ENCODE results near the gene RALGDS. TPM values are rescaled to one million over a fixed set of nuclear protein-coding genes. Genes with fewer than 3 reads are reported as not detected.
"Not testable (repeated sequence)": the region's sequence is repeated elsewhere in the genome, so short reads cannot be mapped to it uniquely, and the experiment has no call there.

RALGDS gene
- polyA plus RNA-seq, 1 donor, result 56.8 TPM

DNA sequence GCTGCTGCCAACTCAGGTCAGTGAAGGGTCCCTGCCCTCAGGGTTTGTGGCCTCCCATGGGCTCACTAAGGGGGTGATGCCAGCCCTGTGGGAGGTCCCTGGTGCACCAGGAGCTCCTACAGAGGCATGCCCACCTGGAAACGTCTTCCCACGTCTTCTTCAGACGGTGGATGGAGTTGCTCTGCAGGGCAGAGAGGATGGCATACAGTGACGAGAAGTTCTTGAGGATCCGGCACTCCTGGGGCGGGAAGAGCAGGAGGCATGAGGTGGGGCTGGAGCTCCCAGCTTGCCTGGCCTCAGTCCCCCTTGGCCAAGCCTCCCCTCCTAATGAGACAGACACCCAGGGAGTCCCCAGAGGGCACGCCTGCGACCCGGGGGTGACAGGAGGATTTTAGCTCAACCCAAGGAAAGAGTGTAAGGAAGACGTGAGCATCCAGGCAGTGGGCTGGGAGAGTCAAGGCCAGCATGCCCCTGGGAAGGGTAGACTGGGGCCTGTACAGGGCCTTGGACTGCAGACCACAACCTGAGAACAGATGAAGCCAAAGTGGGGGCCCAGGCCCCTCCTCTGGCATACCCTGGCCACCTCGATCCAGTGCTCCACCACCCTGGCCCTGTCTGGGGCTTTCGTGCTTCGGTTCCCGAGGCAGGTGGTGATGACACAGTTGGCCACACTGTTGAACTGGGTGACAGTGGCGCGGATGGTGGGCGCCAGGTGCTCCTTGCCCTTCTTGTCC lies 14.4 kb downstream of the RALGDS start:
- no peak for DNase-seq

DNA sequence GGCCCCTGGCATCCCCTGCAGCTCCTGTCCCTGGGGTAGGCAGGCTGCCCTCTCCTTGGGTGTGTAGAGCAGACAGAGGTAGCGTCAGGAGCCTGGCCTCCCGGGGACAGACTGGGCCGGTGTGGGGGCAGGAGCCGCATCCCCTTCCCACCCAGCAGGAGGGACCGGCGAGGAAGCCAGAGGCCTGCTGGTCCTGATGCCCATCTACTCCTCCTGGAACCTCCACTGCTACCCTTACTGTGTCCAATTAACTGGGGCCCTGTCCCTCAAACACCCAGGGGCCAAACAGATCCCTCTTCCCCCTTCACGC lies 15.6 kb downstream of the RALGDS start:
- DNase-seq, result no peak

DNA sequence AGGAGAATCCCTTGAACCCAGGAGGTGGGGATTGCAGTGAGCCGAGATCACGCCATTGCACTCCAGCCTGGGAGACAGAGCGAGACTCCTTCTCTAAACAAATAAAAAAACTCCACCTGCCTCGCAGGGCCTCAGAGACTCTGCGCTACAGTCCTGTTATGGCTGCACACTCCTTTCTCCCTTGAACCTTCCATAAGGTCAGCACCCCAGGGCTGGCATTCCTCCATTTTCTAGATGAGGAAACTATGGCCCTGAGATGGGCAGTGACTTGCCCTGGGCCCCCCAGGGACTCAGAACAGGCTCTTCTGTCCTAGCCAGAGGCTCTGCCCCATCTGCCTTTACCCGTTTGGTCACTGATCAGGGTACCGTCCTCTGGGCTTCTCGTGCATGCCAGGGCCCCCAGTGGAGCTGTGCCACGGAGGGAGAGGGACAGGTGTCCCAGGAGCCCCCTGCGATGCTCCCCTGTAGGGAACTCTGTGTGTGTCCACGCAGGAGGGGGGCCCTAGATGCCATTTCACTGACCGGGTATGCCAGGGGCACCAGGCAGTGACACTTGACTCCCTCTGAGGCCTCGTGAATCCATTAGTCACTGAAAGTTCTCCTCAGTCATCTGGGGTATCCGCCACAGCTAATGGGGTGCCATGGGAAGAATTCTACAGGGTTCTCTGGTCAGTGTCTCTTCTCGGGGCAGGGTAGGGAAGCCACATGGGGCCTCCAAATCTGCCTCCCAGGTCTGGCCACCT lies 16.2 kb downstream of the RALGDS start:
- no peak for DNase-seq

DNA sequence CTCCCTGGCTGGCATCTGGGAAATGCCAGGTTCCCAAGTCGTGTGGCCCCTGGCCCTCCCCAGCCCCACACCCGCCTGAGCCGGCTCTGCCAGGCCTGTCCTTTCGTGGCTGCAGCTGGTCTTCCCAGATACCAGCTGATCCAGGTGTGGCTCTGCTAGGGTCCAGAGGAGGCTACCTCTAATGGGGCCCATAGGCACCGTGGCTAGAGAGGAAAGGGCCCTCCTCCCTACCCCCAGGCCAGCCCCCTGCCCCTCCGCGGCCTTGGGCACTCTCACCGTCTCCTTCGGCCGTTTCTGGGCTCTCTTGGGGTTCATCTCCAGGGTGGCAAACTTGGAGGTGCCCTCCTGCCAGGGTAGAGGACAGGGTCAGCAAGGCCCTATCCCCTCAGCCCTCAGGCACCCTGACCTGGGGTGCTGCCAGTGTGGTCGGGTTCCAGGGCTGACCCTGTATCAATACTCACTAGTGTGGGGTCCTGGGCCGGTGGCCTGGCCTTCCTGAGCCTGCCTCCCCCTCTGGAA lies 17.0 kb downstream of the RALGDS start:
- no peak for DNase-seq

DNA sequence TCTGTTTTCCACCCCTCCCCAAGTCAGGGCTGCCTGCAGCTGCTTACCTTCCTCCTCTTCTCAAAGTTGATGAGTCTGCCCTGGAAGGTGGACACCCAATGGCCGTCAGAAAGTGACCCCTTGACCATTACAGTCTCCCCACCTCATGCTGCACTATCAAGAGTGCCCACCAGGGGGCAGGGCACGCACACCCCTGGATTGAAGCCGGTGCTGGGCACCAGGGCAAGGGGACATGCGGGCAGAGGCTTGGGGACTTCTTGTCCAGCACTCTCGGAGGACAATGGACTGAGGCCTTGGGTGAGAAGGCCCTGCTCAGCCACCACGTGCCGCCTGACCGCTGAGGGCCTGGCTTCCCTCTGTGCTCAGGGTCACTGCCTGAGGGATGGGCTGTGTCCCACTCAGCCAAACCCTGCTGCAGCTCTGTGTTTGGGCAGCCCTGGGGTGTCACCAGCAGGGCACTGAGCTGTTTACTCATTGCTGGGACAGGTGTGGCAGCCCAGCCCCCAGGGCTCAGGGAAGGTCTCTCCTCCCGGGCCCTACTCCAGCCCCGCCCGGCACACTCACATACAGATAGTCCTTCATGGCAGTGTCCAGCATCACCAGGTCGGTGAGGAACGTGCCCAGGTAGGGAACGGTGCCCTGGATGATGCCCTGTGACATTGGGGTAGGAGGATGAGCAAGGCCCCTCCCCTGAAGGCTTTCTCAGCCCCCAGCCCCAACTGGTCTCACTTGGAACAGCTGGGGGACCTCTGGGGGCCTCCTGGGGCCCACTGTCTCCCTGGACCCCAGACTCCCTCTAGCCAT lies 17.7 kb downstream of the RALGDS start:
- DNase-seq, result no peak

DNA sequence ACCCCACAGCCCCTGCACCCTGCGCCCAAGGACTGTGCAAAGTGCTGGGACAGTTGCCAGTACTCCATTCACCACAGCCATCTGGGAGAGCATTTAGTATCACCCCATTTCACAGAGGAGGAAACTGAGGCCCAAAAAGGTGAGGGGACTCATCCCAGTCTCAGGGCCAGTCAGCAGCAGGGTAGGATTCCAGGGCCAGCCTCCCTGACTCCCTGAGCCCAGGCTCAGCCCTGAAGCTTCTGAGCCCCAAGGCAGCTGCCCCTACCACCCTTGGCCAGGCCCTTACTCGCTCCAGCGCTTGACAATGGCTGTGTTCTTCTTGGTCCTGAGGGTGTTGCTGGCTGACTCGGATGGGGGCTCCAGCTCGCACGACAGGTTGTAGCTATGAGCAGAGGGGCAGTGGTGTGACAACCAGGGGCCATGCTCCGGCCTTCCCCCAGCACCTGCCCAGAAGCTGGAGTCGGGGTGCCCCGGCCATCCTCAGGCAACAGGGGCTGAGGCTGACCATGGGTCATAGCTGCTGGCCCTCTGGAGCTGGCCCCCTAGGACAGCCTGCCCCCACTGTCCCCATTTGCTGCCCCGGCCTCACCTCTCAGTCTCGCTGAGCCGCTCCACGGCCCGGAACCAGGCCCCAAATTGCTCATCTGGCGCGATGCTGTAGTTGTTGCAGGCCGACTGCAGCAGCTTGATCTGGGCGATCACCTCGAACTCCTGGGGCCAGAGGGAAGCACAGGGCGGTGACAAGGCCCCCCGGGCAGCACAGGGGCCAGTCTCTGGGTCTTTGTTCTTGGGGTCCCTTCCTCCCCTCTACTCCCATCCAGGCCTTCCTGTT lies 18.6 kb downstream of the RALGDS start:
- DNase-seq, result no peak

DNA sequence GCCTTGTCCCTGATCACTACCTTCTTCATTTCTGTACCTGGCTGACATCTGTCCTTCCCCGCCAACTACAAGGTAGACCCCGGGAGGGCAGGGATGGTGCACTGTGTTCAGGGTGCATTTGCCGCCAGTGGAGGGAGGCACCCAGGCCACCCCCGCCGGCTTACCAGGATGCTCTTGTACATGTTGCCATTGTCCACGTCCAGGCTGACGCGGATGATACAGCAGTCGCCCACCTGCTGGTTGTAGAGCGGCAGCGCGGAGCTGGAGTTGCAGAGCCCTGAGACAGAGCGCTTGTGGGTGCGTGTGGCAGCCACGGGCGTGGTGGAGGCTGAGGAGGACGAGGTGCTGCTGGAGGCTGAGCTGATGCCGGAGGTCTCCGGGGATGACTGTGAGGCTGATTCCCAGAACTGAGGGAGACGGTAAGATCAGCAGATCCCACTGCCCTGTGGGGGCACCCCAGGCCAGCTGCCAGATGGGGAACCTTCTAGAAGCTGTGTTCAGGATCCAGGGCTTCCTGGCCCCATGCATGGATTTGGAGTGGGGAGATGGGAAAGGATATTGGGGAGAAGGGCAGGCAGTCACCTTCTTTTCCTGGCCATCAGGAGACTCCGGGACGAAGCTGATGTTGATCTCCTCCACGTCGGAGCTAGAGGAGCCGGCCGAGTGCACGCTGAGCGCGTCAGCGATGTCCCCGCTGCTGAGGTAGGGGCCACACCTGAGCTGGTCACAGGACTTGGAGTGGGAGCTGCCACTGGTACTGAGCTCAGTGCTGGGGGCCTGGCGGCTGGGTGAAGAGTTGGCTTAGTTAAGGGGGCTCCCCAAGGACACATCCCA lies 19.5 kb downstream of the RALGDS start:
- DNase-seq, result no peak

DNA sequence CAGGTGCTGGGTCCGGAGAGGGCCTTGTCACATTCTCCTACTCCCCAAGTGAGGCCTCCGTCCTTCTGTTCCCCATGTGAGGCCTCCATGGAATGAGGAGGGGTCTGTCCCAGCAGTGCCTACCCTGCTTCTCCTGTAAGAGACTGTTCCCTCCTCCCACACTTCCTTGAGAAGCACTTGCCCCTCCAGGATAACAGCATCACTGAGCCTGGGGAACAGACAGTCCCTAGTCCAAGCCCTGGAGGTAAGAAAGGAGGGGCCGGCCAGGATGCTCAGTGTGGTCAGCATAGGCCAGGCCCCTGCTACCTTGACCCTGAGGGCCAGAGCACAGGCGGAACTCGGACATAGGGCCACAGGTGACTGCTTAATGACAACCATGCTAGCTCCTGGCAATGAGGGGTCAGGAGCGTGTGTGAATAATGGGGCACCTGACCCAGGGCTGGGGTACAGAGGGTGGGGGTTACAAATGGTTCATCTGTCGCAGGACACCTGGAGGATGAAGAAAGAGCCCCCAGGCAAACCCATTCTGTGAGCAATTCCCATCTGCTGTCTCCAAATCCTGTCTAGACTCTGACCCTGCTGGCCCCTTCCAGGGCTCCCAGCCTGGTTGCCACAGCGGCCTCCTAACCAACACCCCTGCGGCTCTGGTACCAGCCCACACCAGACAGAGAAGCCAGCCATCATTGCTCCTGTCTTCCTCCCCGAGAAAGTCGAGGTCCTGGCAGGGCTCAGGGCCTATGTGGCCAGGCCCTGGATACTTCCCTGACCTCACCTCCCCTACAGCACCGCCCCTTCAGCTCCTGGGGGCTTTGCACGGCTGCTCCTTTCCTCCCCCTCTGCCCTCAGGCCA lies 20.3 kb downstream of the RALGDS start:
- no peak for DNase-seq

DNA sequence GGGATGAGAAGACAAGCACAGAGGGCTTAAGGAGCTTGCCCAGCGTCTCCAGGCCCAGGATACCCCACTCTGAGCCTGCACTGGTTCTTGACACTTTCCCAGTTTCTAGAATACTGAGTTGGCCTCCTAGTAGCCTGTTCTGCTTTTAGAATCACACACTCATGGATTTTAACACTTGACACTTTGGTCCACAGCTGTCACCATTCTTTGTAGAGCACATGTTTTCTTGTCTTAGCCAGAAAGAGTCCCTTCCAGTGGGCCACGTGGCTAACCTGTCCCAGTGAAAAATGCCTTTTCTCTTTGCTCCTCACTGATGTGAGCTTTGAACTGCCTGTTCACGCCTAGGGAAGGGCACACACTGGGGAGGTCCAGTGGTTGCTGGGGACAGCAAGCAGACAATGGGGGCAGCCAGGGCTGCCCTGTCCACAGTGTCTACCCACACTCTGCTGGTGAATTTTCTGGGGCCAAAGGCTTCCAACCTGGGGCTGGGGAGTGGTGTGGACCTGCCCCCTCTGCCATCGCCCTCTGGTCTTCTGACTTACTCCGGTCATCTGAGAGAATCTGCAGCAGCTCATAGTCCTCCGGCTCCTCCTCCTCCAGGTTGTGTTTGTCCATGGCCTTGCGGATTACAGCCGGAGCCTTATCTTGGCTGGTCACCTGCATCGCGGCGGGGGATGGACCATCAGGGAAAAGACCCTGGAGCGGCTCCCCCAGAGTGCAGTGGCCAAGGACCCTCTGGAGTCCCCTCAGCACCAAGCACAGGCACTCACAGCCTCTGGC lies 21.1 kb downstream of the RALGDS start:
- no peak for DNase-seq

DNA sequence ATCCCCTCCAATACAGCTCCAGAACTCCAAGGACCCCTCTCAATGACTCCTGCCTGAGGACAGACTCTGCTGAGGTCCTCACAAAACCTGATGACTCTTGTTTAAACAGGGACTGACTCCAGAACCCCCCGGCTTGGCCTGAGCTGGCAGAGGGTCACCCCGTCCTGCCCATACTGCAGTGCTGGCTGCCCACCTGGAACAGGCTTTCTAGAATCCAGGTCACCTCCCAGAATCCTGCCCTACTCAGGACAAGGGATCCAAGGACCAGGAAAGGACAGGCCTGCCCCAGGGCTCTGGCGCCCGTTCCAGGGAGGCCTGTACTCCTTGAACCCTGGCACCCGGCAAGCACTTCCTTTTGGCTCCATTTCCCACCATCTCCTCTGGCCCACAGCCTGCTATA lies 22.2 kb downstream of the RALGDS start:
- DNase-seq, result no peak

DNA sequence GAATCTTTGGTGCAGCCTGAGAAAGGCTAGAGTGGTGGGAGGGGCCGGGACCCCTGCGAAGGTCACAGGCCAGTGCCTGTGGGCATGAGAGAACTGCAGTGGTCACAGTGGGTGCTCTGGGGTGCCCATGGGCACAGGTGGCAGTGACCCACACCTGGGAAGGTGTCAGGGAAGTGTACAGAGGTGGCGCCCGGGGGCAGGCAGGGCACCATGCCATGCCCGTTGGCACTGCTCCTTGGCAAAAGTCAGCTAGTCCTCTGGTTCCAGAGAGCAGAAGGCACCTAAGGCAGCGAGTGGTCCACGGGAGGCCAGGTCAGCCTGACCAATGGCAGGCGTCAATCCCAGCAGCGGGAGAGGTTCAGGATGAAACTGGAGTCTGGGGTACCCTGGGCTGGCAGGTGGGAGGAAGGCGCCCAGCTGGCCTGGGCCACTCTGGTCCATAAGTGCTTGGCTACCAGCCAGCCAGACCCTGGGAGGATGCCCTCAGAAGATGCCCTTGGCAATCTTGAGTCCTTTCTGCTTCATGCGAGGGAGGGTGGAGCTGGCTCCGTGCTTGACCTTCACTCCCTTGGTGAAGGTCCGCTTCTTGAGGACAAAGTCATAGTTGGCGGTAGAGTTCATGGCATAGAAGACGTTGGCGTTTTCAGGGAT lies 22.8 kb downstream of the RALGDS start:
- DNase-seq, result no peak

DNA sequence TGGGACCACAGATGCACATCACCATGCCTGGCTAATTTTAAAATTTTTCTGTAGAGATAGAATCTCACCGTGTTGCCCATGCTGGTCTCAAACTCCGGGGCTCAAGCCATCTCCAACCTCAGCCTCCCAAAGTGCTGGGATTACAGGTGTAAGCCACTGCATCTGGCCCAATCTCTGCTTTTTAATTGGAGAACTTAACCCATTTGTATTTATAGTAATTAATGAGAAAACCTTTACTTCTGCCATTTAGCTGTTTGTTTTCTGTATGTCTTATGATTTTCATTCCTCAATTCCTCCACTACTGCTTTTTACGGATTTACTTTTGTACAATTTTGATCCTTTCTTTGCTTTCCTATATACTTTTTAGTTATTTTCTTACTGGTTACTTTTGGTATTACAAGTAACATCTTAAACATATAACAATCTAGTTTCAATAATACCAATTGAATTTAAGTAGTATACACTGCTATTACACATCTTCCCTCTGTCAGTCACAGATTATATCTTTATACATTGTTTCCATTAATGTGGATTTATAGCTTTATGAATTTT lies 26.1 kb downstream of the RALGDS start:
- no peak for DNase-seq

DNA sequence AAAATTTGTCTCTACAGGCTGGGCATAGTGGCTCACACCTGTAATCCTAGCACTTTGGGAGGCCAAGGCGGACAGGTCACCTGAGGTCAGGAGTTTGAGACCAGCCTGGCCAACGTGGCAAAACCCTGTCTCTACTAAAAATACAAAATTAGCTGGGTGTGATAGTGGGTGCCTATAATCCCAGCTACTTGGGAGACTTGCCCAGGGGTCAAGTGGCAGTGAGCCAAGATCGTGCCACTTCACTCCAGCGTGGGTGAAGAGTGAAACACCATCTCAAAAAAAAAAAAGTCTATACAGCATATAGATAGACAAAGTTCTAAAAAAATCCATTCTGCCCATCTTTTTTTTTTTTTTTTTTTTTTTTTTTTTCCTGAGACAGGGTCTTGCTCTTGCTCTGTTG lies 26.7 kb downstream of the RALGDS start:
- DNase-seq, result not testable (repeated sequence)

DNA sequence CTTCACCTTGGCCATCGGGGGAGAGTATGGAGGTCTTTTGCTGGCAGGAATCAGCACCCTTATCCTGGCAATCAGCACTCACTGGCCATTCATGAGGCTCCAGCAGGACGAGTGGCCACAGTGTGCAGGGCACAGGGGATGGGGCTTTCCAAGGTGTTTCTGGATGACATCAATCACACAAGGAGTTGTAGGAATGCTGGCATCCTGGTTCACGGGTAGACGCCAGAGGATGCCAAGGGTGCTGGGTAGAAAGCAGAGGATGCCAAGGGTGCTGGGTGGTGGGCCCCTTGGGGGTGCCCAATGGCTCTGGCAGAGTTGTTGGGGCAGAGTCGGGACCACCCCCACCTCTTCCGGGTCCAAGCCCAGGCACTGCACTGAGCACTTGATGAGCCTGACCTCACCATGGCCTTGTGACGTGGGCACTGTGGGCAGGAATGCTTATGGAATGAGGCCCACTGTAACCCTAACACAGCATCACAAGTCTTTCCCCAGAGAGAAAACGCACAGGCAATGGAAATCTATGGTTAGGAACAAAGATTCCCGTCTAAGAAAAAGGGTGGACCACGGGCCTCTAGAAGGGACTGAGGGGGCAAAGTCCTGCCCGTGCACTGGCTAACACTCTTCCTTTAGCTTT lies 30.2 kb downstream of the RALGDS start:
- DNase-seq, result no peak

DNA sequence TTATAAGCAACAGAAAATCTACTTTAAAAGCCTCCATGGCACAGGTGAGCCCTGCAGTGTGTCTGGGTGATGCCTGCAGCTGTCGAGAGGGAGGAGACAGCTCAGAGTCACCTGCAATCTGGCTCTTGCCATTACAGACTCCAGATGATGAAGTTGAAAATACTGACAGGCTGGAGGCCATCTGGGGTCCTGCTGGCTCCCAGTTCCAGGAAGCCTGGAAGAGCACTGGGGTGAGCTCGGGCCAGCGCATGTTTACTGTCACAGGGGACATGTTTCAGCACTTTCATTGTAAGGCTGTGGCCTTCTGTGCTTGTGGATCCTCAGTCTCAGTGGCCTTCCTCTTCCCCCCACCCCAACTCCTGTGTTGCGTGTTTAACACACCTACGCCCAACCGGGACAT lies 30.9 kb downstream of the RALGDS start:
- no peak for DNase-seq

DNA sequence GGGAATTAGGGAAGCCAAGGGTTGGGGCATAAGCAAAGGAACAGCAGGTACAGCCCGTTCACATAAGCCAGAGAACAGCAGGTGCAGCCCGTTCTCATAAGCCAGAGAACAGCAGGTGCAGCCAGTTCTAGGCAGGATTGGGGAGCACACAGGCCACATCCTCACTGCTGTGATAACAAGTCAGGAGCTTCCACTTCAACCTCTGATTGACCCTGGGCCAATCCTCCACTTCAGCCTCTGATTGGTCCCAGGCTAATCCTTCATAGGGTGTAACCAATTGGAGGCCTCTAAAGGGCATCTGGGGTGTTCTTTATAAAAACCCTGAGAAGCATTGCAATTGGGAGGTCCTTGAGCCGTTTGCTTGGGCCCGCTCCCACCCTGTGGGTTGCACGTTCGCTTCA lies 31.8 kb downstream of the RALGDS start:
- no peak for DNase-seq

DNA sequence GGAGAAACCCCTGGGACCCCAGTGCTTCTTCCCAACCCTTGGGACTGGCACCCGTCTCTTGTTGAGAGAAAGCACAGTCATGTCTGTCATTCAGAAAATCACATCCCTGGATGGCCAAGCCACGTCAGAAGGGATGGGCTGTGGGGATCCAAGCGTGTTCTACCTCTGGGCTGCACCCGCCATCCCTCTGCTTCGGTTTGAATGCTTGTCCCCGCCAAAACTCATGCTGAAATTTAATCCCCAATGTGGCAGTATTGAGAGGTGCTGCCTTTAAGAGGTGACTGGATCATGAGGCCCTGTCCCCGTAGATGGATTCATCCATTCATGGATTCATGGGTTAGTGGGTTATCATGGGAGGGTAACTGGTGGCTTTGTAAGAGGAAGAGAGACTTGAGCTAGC lies 32.3 kb downstream of the RALGDS start:
- no peak for DNase-seq

DNA sequence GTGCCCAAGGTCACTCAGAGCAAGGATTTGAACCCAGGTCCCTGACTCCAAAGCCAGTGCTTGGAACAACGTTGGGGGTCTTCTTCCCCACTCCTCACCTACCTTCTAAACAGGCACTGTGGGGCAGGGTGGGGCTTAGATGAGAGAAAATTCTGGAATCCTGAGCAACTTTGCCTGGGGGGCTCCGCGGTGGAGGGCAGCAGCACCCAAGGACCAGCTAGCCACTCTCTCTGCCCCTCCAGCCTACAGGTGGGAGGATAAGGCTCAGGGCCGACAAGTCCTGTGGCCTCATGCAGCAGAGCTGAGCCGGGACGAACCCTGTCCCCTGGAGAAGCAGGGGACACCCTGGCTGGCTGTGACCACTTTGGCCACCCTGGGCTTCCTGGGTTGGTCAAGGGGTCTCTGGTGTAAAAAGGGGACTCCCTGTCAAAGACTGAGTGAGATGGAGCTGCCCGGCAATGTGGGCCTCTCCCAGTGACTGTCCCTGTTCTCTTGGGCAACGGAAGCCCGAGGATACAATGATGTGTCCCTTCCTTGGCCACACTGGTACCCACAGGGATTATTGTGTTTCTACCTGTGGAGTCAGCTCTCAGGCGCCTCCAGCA lies 32.8 kb downstream of the RALGDS start:
- no peak for DNase-seq
